Heart left ventricle (tissue), 16 donors: ENCODE results near the gene UVRAG. TPM values are rescaled to one million over a fixed set of nuclear protein-coding genes. Genes with fewer than 3 reads are reported as not detected.
"Not testable (repeated sequence)": the region's sequence is repeated elsewhere in the genome, so short reads cannot be mapped to it uniquely, and the experiment has no call there.

ENCODE experiments used
- ATAC-seq, 4 donors: fragments of 200-7000 bp; cut with Tn5 transposase; one replicate each; pipeline ENCODE4 v1.9.1; 2020 to 2022; ENCODE audit warnings: moderate library complexity in 4 of 4, mild to moderate bottlenecking in 3 of 4, moderate number of reproducible peaks in 1 of 4
- DNase-seq, 5 donors: peaks; one replicate each; pipeline ENCODE4 v3.0.0-alpha.2; 2020
- H3K27ac ChIP-seq, 12 donors: fragments of 200-600 bp; sonication (generic) in 4 of 12; one replicate each; pipeline versions ENCODE4 v1.5.0 to v1.8.0; 2016 to 2022; ENCODE audit warnings: mild to moderate bottlenecking in 2 of 12
- H3K27me3 ChIP-seq, 9 donors: fragments of 200-600 bp; sonication (generic) in 2 of 9; one replicate each; pipeline versions ENCODE4 v1.5.1 to v1.8.0; 2016 to 2022; ENCODE audit warnings: mild to moderate bottlenecking in 3 of 9
- H3K36me3 ChIP-seq, 9 donors: fragments of 200-600 bp; sonication (generic) in 2 of 9; one replicate each; pipeline versions ENCODE4 v1.5.0 to v1.8.0; 2018 to 2022; ENCODE audit warnings: mild to moderate bottlenecking in 2 of 9
- H3K4me1 ChIP-seq, 12 donors: fragments of 200-600 bp; sonication (generic) in 4 of 12; one replicate each; pipeline versions ENCODE4 v1.5.0 to v1.8.0; 2016 to 2022; ENCODE audit warnings: mild to moderate bottlenecking in 3 of 12
- H3K4me3 ChIP-seq, 12 donors: fragments of 200-600 bp; sonication (generic) in 4 of 12; one replicate each; pipeline versions ENCODE4 v1.5.0 to v1.8.0; 2017 to 2022; ENCODE audit warnings: mild to moderate bottlenecking in 9 of 12, moderate library complexity in 4 of 12
- H3K9me3 ChIP-seq, 12 donors: fragments of 200-600 bp; sonication (generic) in 4 of 12; one replicate each; pipeline versions ENCODE4 v1.5.0 to v1.8.0; 2016 to 2022; ENCODE audit warnings: mild to moderate bottlenecking in 1 of 12
- POLR2A ChIP-seq, 2 donors: fragments of 450-650 bp; IDR thresholded peaks; one replicate each; pipeline ENCODE4 v1.6.1; 2017; ENCODE audit warnings: antibody characterized with exemption in 2 of 2, mild to moderate bottlenecking in 2 of 2, moderate library complexity in 2 of 2
- WGBS, 4 donors: extraction: QIAGEN DNeasy Blood & Tissue Kit in 2 of 4; methylation state at CpG; one replicate each; pipeline versions ENCODE4 v1.1.5 to v1.1.7; 2013 to 2018; 5-methylcytosine and 5-hydroxymethylcytosine counted together
- intact Hi-C, 10 donors: fragments of 100-400 bp; cut with DNase I; formaldehyde crosslinking; loops; one replicate each; pipeline versions ENCODE4 v1.11.1 to v1.14.2; 2022
- polyA plus RNA-seq, 2 donors: library from polyadenylated mRNA; stranded (reverse); fragments of 200-250 nt; gene quantifications; one replicate each; pipeline ENCODE4 v1.2.3, GENCODE V29; 2013
- total RNA-seq, 9 donors: library from RNA; depleted of rRNA in 2 of 9; stranded (reverse); fragments of >200 nt in 2 of 9; fragmentation: NEBNext Ultra II Directional in 3 of 9; extraction: Animal tissue kit (Norgen Biotek cat#: 25700) in 3 of 9; gene quantifications; one replicate each; pipeline versions ENCODE4 v1.1.0 to v1.2.4, GENCODE V29; 2016 to 2023
- TF ChIP-seq, protein P1 (sequence below), 12 donors: fragments of 200-600 bp; sonication (generic) in 4 of 12; IDR thresholded peaks; one replicate each; pipeline versions ENCODE4 v1.5.0 to v1.8.0; 2018 to 2022; ENCODE audit warnings: antibody characterized with exemption in 12 of 12, mild to moderate bottlenecking in 5 of 12
- donor health status: ischemic (EF 13 %, LVEDD 7.1; RV severe dilation, severe dysfunction).
- donor health status: healthy with polysubstance abuse.
- donor health status: DM: no; HTN: yes; CAD: no.
- donor health status: DM: no; HTN: no; CAD: no.
- donor health status: ischemic (EF 25% LVEDD 6.9; RV normal size, moderate dysfunction).
- donor health status: ischemic (EF 25% LVEDD 5.7; RV mildly dilated, moderate dysfunction).
- donor health status: healthy.
- donor health status: DM: yes; HTN: yes; CAD: no.
- donor health status: ischemic (EF 35%, LVEDD 5.7; RV mildly dilated, moderate dysfunction).
- donor health status: nonischemic (EF 11% LVEDD 7.7; RV severe dilation, severe dysfunction).
- donor health status: DM: yes; HTN: yes; CAD: no.
- donor health status: PGD.
- donor health status: ischemic (EF 29% LVEDD 5.4; RV normal size, mild dysfunction).
- donor health status: nonischemic (EF 23%, LVEDD 6.1; RV moderate dilation, normal function).

The UVRAG gene
- total and polyA plus RNA-seq, 11 donors: 4.5 to 22.6 (median 15.0) TPM

DNA sequence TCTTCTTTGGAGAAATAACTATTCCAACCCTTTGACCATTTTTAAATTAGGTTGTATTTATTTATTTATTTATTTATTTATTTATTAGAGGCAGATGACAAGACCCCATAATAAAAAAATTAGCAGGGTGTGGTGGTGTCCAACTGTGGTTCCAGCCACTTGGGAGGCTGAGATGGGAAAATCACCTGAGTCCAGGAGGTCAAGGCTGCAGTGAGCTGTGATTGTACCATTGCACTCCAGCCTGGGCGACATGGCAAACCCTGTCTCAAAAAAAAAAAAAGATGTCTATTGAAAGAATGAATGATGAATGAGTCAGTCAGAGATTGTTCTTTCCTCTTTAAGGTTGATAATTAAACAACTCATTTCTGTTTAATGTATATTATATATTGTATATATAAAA, 261.7 kb downstream of the UVRAG start:
- 96 to 100% (median 97%) methylated on average over 1 of the region's 1 CpG for WGBS, 4 donors
- no peak for ATAC-seq
- intact Hi-C loops: no loop called here

DNA sequence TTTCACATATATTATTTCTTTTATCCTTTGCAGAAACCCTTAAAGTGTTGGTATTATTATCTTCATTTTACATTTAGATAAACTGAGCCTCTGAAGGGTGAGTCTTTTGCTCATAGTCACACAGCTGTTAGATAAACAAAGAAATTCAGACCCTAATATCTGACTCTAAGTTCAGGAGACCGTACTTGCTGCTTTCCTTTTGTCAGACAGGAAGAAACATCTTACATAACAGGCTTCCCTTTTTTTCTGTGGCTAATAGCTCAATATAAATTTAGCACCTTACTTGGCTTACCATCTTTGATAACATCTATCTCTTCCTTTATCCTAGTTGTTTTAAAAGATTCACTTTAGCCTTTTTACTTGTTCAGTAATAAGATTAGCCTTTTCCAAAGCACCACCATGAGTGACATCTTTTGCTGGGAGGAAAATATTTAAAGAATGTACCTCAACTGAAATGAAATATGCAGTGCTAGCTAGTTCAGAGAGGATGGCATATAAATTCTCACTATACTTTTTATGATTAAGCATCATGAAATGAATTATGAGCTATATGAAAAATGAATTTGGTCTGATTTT, 262.7 kb downstream of the UVRAG start:
- Histone ChIP-seq H3K27me3 (no peaks in the 10 kb centered on the region), H3K27ac (peak overlapping the region in 10 of 12 donors; percentile 6 to 56 (median 18)), H3K4me1 (peaks cover 0 to 50% (median 36%) of the 10 kb centered on the region in 12 donors), H3K4me3 (no peak overlapping the region), H3K9me3 (peaks cover 0 to 3% (median 0%) of the 10 kb centered on the region in 12 donors), H3K36me3 (no peaks in the 10 kb centered on the region)
- peak in 1 of 4 donors; percentile 54 for ATAC-seq
- no peak for DNase-seq
- TF ChIP-seq, protein P1, sequence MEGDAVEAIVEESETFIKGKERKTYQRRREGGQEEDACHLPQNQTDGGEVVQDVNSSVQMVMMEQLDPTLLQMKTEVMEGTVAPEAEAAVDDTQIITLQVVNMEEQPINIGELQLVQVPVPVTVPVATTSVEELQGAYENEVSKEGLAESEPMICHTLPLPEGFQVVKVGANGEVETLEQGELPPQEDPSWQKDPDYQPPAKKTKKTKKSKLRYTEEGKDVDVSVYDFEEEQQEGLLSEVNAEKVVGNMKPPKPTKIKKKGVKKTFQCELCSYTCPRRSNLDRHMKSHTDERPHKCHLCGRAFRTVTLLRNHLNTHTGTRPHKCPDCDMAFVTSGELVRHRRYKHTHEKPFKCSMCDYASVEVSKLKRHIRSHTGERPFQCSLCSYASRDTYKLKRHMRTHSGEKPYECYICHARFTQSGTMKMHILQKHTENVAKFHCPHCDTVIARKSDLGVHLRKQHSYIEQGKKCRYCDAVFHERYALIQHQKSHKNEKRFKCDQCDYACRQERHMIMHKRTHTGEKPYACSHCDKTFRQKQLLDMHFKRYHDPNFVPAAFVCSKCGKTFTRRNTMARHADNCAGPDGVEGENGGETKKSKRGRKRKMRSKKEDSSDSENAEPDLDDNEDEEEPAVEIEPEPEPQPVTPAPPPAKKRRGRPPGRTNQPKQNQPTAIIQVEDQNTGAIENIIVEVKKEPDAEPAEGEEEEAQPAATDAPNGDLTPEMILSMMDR (IDR thresholded peaks at IDR 0.05): no peak
- TF ChIP-seq POLR2A (IDR thresholded peaks at IDR 0.05): no peak
- intact Hi-C loops: no loop called here
- WGBS, 4 donors: 21 to 41% (median 32%) methylated on average over 1 of the region's 1 CpG

More for the DNA sequence above, 261.7 kb downstream of the UVRAG start:
- TF ChIP-seq, protein P1 (IDR thresholded peaks at IDR 0.05): no peak
- no peak for TF ChIP-seq POLR2A (IDR thresholded peaks at IDR 0.05)
- Histone ChIP-seq H3K4me1 (peaks cover 0 to 54% (median 36%) of the 10 kb centered on the region in 12 donors), H3K9me3 (peaks cover 0 to 3% (median 0%) of the 10 kb centered on the region in 12 donors), H3K36me3 (no peaks in the 10 kb centered on the region), H3K4me3 (no peak overlapping the region), H3K27ac (no peak overlapping the region), H3K27me3 (no peaks in the 10 kb centered on the region)
- no peak for DNase-seq

DNA sequence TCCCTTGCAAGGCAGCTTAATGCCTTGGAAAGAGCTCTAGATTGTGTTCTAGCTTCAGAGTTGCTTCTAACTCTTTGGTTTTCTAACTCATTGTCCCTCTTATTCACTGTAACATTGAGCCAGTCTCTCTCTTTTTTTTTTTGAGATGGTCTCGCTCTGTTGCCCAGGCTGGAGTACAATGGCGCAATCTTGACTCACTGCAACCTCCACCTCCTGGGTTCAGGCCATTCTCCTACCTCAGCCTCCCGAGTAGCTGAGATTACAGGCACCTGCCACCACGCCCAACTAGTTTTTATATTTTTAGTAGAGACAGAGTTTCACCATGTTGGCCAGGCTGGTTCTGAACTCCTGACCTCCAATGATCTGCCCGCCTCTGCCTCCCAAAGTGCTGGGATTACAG, 266.1 kb downstream of the UVRAG start:
- not testable (repeated sequence) for H3K4me3 ChIP-seq, DNase-seq, H3K36me3 ChIP-seq, H3K27me3 ChIP-seq, ATAC-seq, H3K9me3 ChIP-seq
- Histone ChIP-seq H3K27ac (peak overlapping the region in 3 of 12 donors; percentile 4 to 33 (median 11)), H3K4me1 (peaks cover 0 to 36% (median 21%) of the 10 kb centered on the region in 12 donors)
- intact Hi-C loops: loop anchor here in 2 of 10 donors (5.0 kb wide), 2 partner anchors 34 to 41 kb away; no protein-coding TSS in a partner anchor
- WGBS, 4 donors: 94 to 96% (median 95%) methylated on average over 5 of the region's 5 CpGs

DNA sequence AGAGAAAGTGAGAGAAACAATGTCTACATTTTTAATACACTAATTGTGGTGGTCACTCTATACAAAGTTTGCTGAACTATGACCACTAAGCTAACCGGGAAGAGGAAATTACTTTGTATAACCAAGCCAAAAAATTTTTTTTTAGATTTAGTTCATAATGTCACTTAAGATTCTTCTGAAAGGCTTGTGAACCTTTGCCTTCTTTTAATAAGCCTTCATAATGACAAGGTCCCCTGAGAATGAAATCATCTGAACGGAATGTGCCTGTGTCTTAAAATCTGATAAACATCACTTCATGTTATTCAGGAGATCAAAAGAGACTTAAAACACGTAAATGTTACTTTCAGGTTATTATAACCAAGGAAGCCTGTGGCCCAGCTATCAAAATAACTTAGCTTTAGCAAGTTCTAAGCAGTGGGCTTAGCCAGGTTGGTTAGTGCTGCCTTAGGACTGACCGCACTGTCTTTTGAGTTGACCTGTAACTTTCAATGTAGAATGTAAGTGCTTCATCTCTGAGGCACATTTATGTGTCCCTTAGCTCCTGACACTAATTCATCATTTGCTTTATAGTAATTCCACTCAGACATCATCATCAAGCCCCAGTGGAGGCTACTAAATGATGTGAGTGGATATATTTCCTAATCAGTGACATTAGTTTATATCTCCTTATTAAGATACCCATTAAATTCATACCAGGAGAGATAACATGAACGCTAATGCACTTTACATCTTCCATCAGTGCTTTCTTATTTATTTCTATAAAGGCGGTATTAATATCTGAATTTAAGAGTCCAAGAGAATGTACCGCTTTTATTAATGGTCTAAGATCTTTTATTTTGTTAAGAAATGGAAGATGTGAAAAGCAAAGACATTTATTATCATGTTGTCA, 268.8 kb downstream of the UVRAG start:
- H3K4me3 ChIP-seq: no peak overlapping the region
- no peaks in the 10 kb centered on the region for H3K27me3 ChIP-seq
- peak overlapping the region; percentile 22 to 79 (median 54) for H3K27ac ChIP-seq
- TF ChIP-seq, protein P1 (IDR thresholded peaks at IDR 0.05): no peak
- TF ChIP-seq POLR2A (IDR thresholded peaks at IDR 0.05): no peak
- H3K36me3 ChIP-seq: no peaks in the 10 kb centered on the region
- DNase-seq (no peak), ATAC-seq (peak in 3 of 4 donors; percentile 55 to 84 (median 59))
- WGBS, 4 donors: 65 to 77% (median 73%) methylated on average over 7 of the region's 7 CpGs
- H3K4me1 ChIP-seq: peaks cover 0 to 25% (median 10%) of the 10 kb centered on the region in 12 donors
- H3K9me3 ChIP-seq: no peaks in the 10 kb centered on the region
- intact Hi-C loops: loop anchor here in 3 of 10 donors (2.0 to 5.0 kb wide), 3 partner anchors 37 to 38 kb away; no protein-coding TSS in a partner anchor
